SK-N-SH treated with all-trans-retinoic acid at 6 μM for 48 hours (cell line): Measurements from ENCODE around the gene GAPDHS.

Experiments used
- ATAC-seq: fragments of 200-7000 bp; cut with Tn5 transposase; 3 replicates; pipeline ENCODE4 v1.9.1; 2020; ENCODE audit warnings: mild to moderate bottlenecking, moderate library complexity
- ARNTL ChIP-seq: fragments of 450-650 bp; formaldehyde crosslinking; IDR thresholded peaks from 2 replicates; pipeline ENCODE4 v1.5.0; 2020; ENCODE audit warnings: low read depth, mild to moderate bottlenecking, moderate library complexity, borderline replicate concordance
- BACH2 ChIP-seq: fragments of 250-450 bp; sonication (Bioruptor Pico); IDR thresholded peaks from 2 replicates; pipeline ENCODE4 v1.9.0; 2021; ENCODE audit warnings: mild to moderate bottlenecking, borderline replicate concordance
- CREB5 ChIP-seq: fragments of 250-450 bp; sonication (Bioruptor Pico); IDR thresholded peaks from 2 replicates; pipeline ENCODE4 v1.5.1; 2020; ENCODE audit warnings: low read depth, mild to moderate bottlenecking, moderate library complexity
- CSDC2 ChIP-seq: fragments of 250-450 bp; sonication (Bioruptor Pico); IDR thresholded peaks from 2 replicates; pipeline ENCODE4 v1.5.0; 2020; ENCODE audit warnings: mild to moderate bottlenecking, moderate library complexity
- ESRRG ChIP-seq: fragments of 250-450 bp; sonication (Bioruptor Pico); IDR thresholded peaks from 2 replicates; pipeline ENCODE4 v1.6.1; 2021; ENCODE audit warnings: mild to moderate bottlenecking
- GLIS3 ChIP-seq: fragments of 250-450 bp; sonication (Bioruptor Pico); IDR thresholded peaks from 2 replicates; pipeline ENCODE4 v1.5.0; 2020; ENCODE audit warnings: mild to moderate bottlenecking, moderate library complexity
- ISL1 ChIP-seq: fragments of 250-450 bp; sonication (Bioruptor Pico); IDR thresholded peaks from 2 replicates; pipeline ENCODE4 v2.1.2; 2022; ENCODE audit warnings: mild to moderate bottlenecking, moderate library complexity
- OSR1 ChIP-seq: fragments of 250-450 bp; sonication (Bioruptor Pico); IDR thresholded peaks from 2 replicates; pipeline ENCODE4 v1.8.0; 2022; ENCODE audit warnings: moderate library complexity, mild to moderate bottlenecking, inconsistent platforms
- PATZ1 ChIP-seq: fragments of 250-450 bp; sonication (Bioruptor Pico); IDR thresholded peaks from 2 replicates; pipeline ENCODE4 v1.8.0; 2020; ENCODE audit warnings: mild to moderate bottlenecking, moderate library complexity, borderline replicate concordance
- POU6F1 ChIP-seq: fragments of 250-450 bp; sonication (Bioruptor Pico); IDR thresholded peaks from 2 replicates; pipeline ENCODE4 v1.8.0; 2021; ENCODE audit warnings: low read depth, mild to moderate bottlenecking, moderate library complexity, borderline replicate concordance
- PPARA ChIP-seq: fragments of 250-450 bp; sonication (Bioruptor Pico); IDR thresholded peaks from 2 replicates; pipeline ENCODE4 v1.5.0; 2020; ENCODE audit warnings: mild to moderate bottlenecking, borderline replicate concordance
- RARB ChIP-seq: fragments of 250-450 bp; sonication (Bioruptor Pico); IDR thresholded peaks from 2 replicates; pipeline ENCODE4 v1.8.0; 2021; ENCODE audit warnings: mild to moderate bottlenecking, moderate library complexity
- TCF4 ChIP-seq: fragments of 250-450 bp; sonication (Bioruptor Pico); IDR thresholded peaks from 2 replicates; pipeline ENCODE4 v1.8.0; 2021; ENCODE audit warnings: mild to moderate bottlenecking, moderate library complexity, borderline replicate concordance
- TOX ChIP-seq: fragments of 250-450 bp; sonication (Bioruptor Pico); IDR thresholded peaks from 2 replicates; pipeline ENCODE4 v1.8.0; 2021; ENCODE audit warnings: mild to moderate bottlenecking, moderate library complexity, borderline replicate concordance
- ZC3H10 ChIP-seq: fragments of 250-450 bp; sonication (Bioruptor Pico); IDR thresholded peaks from 2 replicates; pipeline ENCODE4 v1.5.1; 2021; ENCODE audit warnings: mild to moderate bottlenecking, moderate library complexity
- ZFP30 ChIP-seq: fragments of 450-650 bp; formaldehyde crosslinking; IDR thresholded peaks from 2 replicates; pipeline ENCODE4 v1.5.0; 2022; ENCODE audit warnings: mild to moderate bottlenecking, moderate library complexity
- ZNF565 ChIP-seq: fragments of 450-650 bp; formaldehyde crosslinking; conservative IDR thresholded peaks from 2 replicates; pipeline ENCODE4 v1.5.0; 2020; ENCODE audit warnings: low read depth, mild to moderate bottlenecking, moderate library complexity
- ZNF70 ChIP-seq: fragments of 450-650 bp; formaldehyde crosslinking; IDR thresholded peaks from 2 replicates; pipeline ENCODE4 v1.5.0; 2020; ENCODE audit warnings: mild to moderate bottlenecking, moderate library complexity
- ZNF8 ChIP-seq: fragments of 450-650 bp; formaldehyde crosslinking; IDR thresholded peaks from 2 replicates; pipeline ENCODE4 v1.5.0; 2020; ENCODE audit warnings: mild to moderate bottlenecking, moderate library complexity
- TF ChIP-seq, protein P1 (sequence below): fragments of 250-450 bp; sonication (Bioruptor Pico); IDR thresholded peaks from 2 replicates; pipeline ENCODE4 v1.5.1; 2021; ENCODE audit warnings: mild to moderate bottlenecking, moderate library complexity

The GAPDHS gene

DNA sequence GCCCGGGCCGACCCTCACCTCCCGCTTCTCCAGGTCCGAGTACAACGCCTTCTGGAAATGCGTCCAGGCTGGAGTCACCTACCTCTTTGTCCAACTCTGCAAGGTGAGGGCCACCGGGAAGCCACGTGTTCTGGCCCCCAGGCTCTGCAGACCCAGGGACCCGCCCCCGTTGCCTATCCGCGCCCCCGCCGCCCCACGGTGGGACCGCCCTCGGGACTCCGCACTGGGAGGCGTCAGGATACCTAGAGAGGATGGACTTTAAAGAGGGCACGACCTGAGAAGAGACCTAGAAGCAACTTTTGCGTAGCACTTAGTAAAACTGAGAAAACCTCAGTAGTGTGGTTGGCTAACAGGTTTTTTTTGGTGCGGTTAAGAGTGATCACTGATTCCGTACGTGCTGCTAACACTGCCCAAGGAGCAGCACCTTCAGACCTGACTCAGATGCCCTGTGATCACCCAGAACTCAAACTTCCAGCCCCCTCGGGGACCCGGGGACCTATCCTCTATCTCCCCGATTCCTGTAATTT, 12.7 kb downstream of the GAPDHS start:
- TF ChIP-seq OSR1 (CRISPR knock-in tag) (no peak), ESRRG (CRISPR knock-in tag) (no peak), POU6F1 (CRISPR knock-in tag) (no peak), ZNF565 (no peak), TOX (CRISPR knock-in tag) (no peak), ZC3H10 (CRISPR knock-in tag) (no peak), PATZ1 (CRISPR knock-in tag) (no peak), ISL1 (CRISPR knock-in tag) (no peak), ZFP30 (no peak)
- TF ChIP-seq, protein P1, sequence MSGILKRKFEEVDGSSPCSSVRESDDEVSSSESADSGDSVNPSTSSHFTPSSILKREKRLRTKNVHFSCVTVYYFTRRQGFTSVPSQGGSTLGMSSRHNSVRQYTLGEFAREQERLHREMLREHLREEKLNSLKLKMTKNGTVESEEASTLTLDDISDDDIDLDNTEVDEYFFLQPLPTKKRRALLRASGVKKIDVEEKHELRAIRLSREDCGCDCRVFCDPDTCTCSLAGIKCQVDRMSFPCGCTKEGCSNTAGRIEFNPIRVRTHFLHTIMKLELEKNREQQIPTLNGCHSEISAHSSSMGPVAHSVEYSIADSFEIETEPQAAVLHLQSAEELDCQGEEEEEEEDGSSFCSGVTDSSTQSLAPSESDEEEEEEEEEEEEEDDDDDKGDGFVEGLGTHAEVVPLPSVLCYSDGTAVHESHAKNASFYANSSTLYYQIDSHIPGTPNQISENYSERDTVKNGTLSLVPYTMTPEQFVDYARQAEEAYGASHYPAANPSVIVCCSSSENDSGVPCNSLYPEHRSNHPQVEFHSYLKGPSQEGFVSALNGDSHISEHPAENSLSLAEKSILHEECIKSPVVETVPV (CRISPR knock-in tag): no peak
- TF ChIP-seq, all 23 proteins: peak for 0
- ATAC-seq: peak; percentile 55

GRCh38 chr19:35546532-35546931, 13.3 kb downstream of the GAPDHS start:
- TF ChIP-seq ISL1 (CRISPR knock-in tag) (no peak), PPARA (CRISPR knock-in tag) (no peak), OSR1 (CRISPR knock-in tag) (no peak), PATZ1 (CRISPR knock-in tag) (no peak), TOX (CRISPR knock-in tag) (no peak), ZNF70 (CRISPR knock-in tag) (no peak), CREB5 (CRISPR knock-in tag) (no peak), ZFP30 (no peak), RARB (CRISPR knock-in tag) (no peak), ZNF565 (no peak), TCF4 (CRISPR knock-in tag) (no peak), BACH2 (CRISPR knock-in tag) (no peak), CSDC2 (CRISPR knock-in tag) (no peak), POU6F1 (CRISPR knock-in tag) (no peak), ZC3H10 (CRISPR knock-in tag) (no peak), ZNF8 (no peak), ESRRG (CRISPR knock-in tag) (no peak), ARNTL (CRISPR knock-in tag) (no peak), GLIS3 (CRISPR knock-in tag) (no peak)
- TF ChIP-seq, all 23 proteins: peak for 0
- ATAC-seq: no peak
